Measurements from ENCODE around the gene CENPO.

DNA sequence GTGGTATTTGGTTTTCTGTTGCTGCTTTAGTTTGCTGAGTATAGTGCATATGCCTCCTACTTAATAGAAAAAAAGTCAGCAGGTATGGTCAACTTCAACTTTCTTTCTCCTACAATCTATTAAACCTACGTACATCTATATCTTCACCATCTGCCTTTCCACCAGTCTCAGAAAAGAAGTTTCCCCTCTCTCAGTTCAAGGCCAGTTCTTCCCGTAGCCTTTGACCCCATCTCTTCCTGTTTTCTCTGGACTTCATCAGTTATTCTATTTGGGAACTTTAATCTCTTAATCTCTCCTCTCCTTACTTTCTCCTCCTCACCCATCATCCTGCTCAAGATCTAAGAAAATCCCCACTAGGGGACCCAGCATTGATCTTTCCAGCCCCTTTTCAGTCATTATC lies 5.7 kb upstream of the CENPO start:
- TF ChIP-seq, protein P1, sequence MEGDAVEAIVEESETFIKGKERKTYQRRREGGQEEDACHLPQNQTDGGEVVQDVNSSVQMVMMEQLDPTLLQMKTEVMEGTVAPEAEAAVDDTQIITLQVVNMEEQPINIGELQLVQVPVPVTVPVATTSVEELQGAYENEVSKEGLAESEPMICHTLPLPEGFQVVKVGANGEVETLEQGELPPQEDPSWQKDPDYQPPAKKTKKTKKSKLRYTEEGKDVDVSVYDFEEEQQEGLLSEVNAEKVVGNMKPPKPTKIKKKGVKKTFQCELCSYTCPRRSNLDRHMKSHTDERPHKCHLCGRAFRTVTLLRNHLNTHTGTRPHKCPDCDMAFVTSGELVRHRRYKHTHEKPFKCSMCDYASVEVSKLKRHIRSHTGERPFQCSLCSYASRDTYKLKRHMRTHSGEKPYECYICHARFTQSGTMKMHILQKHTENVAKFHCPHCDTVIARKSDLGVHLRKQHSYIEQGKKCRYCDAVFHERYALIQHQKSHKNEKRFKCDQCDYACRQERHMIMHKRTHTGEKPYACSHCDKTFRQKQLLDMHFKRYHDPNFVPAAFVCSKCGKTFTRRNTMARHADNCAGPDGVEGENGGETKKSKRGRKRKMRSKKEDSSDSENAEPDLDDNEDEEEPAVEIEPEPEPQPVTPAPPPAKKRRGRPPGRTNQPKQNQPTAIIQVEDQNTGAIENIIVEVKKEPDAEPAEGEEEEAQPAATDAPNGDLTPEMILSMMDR (IDR thresholded peaks at IDR 0.05) = no peak
- TF ChIP-seq POLR2A (IDR thresholded peaks at IDR 0.05) (no peak), EP300 (IDR thresholded peaks at IDR 0.05; ENCODE audit: low read depth) (no peak), POLR2AphosphoS5 (IDR thresholded peaks at IDR 0.05) (no peak)

All from transverse colon (tissue), 4 donors.